ENCODE data around the gene LRRC8D. TPM values are rescaled to one million over a fixed set of nuclear protein-coding genes. Genes with fewer than 3 reads are reported as not detected.

LRRC8D gene
- total RNA-seq, 4 donors from 2014 or later, result 14.4 to 17.7 (median 15.7) TPM

GRCh38 chr1:89910268-89910667 lies 89.4 kb downstream of the LRRC8D start:
- intact Hi-C loops (cut with DNase I; ENCODE audit: low total_unique reads), result no loop called here
- TF ChIP-seq CTCF (IDR thresholded peaks at IDR 0.05) (no peak), POLR2A (IDR thresholded peaks at IDR 0.05) (no peak)
- DNase-seq (ENCODE audit: low spot score in 2 of 2), result no peak
- H3K4me3 ChIP-seq (ENCODE audit: low read depth, poor library complexity, severe bottlenecking), result no peak overlapping the region

GRCh38 chr1:89910780-89911179 lies 89.9 kb downstream of the LRRC8D start:
- intact Hi-C loops (cut with DNase I; ENCODE audit: low total_unique reads), result no loop called here
- TF ChIP-seq POLR2A (IDR thresholded peaks at IDR 0.05) (no peak), CTCF (IDR thresholded peaks at IDR 0.05) (no peak)
- no peak overlapping the region for H3K4me3 ChIP-seq (ENCODE audit: low read depth, poor library complexity, severe bottlenecking)
- 81 to 89% methylated on average over 2 of the region's 2 CpGs for WGBS, 2 donors
- DNase-seq (ENCODE audit: low spot score in 2 of 2), result no peak

- no peak for DNase-seq (ENCODE audit: low spot score in 2 of 2)
- TF ChIP-seq CTCF (IDR thresholded peaks at IDR 0.05) (no peak), POLR2A (IDR thresholded peaks at IDR 0.05) (no peak)
- 85 to 89% methylated on average over 10 of the region's 10 CpGs for WGBS, 2 donors
- H3K4me3 ChIP-seq (ENCODE audit: low read depth, poor library complexity, severe bottlenecking), result no peak overlapping the region
- intact Hi-C loops (cut with DNase I; ENCODE audit: low total_unique reads), result no loop called here
Observed at GRCh38 chr1:89911191-89911991, 90.6 kb downstream of the LRRC8D start.

GRCh38 chr1:89912073-89912472 lies 91.2 kb downstream of the LRRC8D start:
- intact Hi-C loops (cut with DNase I; ENCODE audit: low total_unique reads), result no loop called here
- no peak for DNase-seq (ENCODE audit: low spot score in 2 of 2)
- TF ChIP-seq POLR2A (IDR thresholded peaks at IDR 0.05), result no peak
- no peak for TF ChIP-seq CTCF (IDR thresholded peaks at IDR 0.05)
- WGBS, 2 donors, result 58 to 85% methylated on average over 1 of the region's 1 CpG
- no peak overlapping the region for H3K4me3 ChIP-seq (ENCODE audit: low read depth, poor library complexity, severe bottlenecking)

- WGBS, 2 donors, result 84 to 90% methylated on average over 4 of the region's 4 CpGs
- intact Hi-C loops (cut with DNase I; ENCODE audit: low total_unique reads), result no loop called here
- H3K4me3 ChIP-seq (ENCODE audit: low read depth, poor library complexity, severe bottlenecking), result no peak overlapping the region
- no peak for DNase-seq (ENCODE audit: low spot score in 2 of 2)
- no peak for TF ChIP-seq POLR2A (IDR thresholded peaks at IDR 0.05)
- TF ChIP-seq CTCF (IDR thresholded peaks at IDR 0.05), result no peak
Observed at GRCh38 chr1:89913353-89914095, 92.7 kb downstream of the LRRC8D start.

Measured in lower leg skin (tissue), 4 donors.